IMR-90 (cell line): ENCODE measurements around the gene HDAC9. TPM values are rescaled to one million over a fixed set of nuclear protein-coding genes. Genes with fewer than 3 reads are reported as not detected.

Experiments
- ATAC-seq: fragments of 200-7000 bp; cut with Tn5 transposase; 2 replicates; pipeline ENCODE4 v1.9.1; 2020; ENCODE audit warnings: low read depth, mild to moderate bottlenecking, moderate library complexity
- BruUV-seq: library from RNA; stranded (reverse); fragments of 400-500 nt; replicated peaks from 2 replicates; lab custom pipeline; 2021; lab: Mats Ljungman, UMichigan
- CTCF ChIA-PET: fragments of 300-600 bp; formaldehyde crosslinking; extraction: SDS; loops from one replicate; lab custom pipeline; 2021; ENCODE audit warnings: antibody characterized with exemption; lab: Yijun Ruan, JAX
- POLR2A ChIA-PET: fragments of 300-600 bp; sonication (Branson Sonifier 250); formaldehyde crosslinking; loops from one replicate; lab custom pipeline; 2022; ENCODE audit warnings: antibody characterized with exemption; ENCODE audit not compliant: unreplicated experiment; lab: Charles Lee
- DNase-seq: peaks from one replicate; pipeline ENCODE4 v3.0.0; 2013
- H2AFZ ChIP-seq: replicated peaks from 2 replicates; pipeline ENCODE3; 2013; ENCODE audit warnings: low read length, mild to moderate bottlenecking; ENCODE audit not compliant: poor library complexity
- H2AK5ac ChIP-seq: 2 replicates; pipeline ENCODE4 v1.6.1; 2013; ENCODE audit warnings: low read depth, low read length, inconsistent platforms
- H2AK9ac ChIP-seq: replicated peaks from 2 replicates; pipeline ENCODE3; 2013; ENCODE audit warnings: mild to moderate bottlenecking, low read depth, low read length, moderate library complexity; ENCODE audit not compliant: poor library complexity
- H2BK120ac ChIP-seq: 2 replicates; pipeline ENCODE4 v1.6.1; 2013; ENCODE audit warnings: low read depth, low read length, inconsistent platforms
- H2BK15ac ChIP-seq: 3 replicates; pipeline ENCODE4 v1.6.1; 2013; ENCODE audit warnings: low read depth, low read length, inconsistent platforms
- H2BK20ac ChIP-seq: 2 replicates; pipeline ENCODE4 v1.6.1; 2013; ENCODE audit warnings: low read depth, mild to moderate bottlenecking, inconsistent platforms, low read length, moderate library complexity
- H2BK5ac ChIP-seq: 2 replicates; pipeline ENCODE4 v1.6.1; 2013; ENCODE audit warnings: mild to moderate bottlenecking, low read depth, low read length, inconsistent platforms; ENCODE audit not compliant: poor library complexity, severe bottlenecking
- H3K14ac ChIP-seq: replicated peaks from 2 replicates; pipeline ENCODE4 v1.6.1; 2013; ENCODE audit warnings: low read depth, low read length, inconsistent platforms
- H3K18ac ChIP-seq: 2 replicates; pipeline ENCODE4 v1.6.1; 2013; ENCODE audit warnings: low read depth, low read length, control low read depth
- H3K23ac ChIP-seq: 2 replicates; pipeline ENCODE4 v1.6.1; 2013; ENCODE audit warnings: low read depth, low read length, inconsistent platforms
- H3K27ac ChIP-seq: 2 replicates; pipeline ENCODE4 v1.5.1; 2013; ENCODE audit warnings: mild to moderate bottlenecking, control low read depth, low read length; ENCODE audit not compliant: insufficient read depth
- H3K27me3 ChIP-seq: 2 replicates; pipeline ENCODE4 v1.6.1; 2013; ENCODE audit warnings: low read length; ENCODE audit not compliant: control insufficient read depth, insufficient read depth
- H3K36me3 ChIP-seq: 2 replicates; pipeline ENCODE4 v1.6.1; 2013; ENCODE audit warnings: low read length, mixed read lengths; ENCODE audit not compliant: control insufficient read depth, insufficient read depth
- H3K4ac ChIP-seq: 2 replicates; pipeline ENCODE4 v1.6.1; 2013; ENCODE audit warnings: low read depth, low read length, inconsistent platforms
- H3K4me1 ChIP-seq: 2 replicates; pipeline ENCODE4 v1.6.1; 2013; ENCODE audit warnings: low read length, mixed read lengths; ENCODE audit not compliant: control insufficient read depth, insufficient read depth
- H3K4me2 ChIP-seq: 2 replicates; pipeline ENCODE4 v1.6.1; 2013; ENCODE audit warnings: low read depth, mild to moderate bottlenecking, control low read depth, low read length, moderate library complexity
- H3K4me3 ChIP-seq: 2 replicates; pipeline ENCODE4 v1.5.1; 2013; ENCODE audit warnings: low read depth, mild to moderate bottlenecking, control low read depth, low read length, moderate library complexity; ENCODE audit not compliant: insufficient read depth
- H3K56ac ChIP-seq: 2 replicates; pipeline ENCODE4 v1.6.1; 2013; ENCODE audit warnings: low read length, inconsistent platforms; ENCODE audit not compliant: insufficient read depth; ENCODE audit errors: extremely low read depth
- H3K79me1 ChIP-seq, 2 experiments: 2 replicates each; pipeline ENCODE4 v1.6.1; 2013; ENCODE audit warnings: low read length in 2 of 2, inconsistent platforms in 1 of 2, low read depth in 1 of 2
- H3K9ac ChIP-seq: 2 replicates; pipeline ENCODE4 v1.6.1; 2013; ENCODE audit warnings: low read depth, low read length, control low read depth
- H3K9me1 ChIP-seq: 2 replicates; pipeline ENCODE4 v1.6.1; 2013; ENCODE audit warnings: low read length, inconsistent platforms; ENCODE audit not compliant: insufficient read depth
- H3K9me3 ChIP-seq: 2 replicates; pipeline ENCODE4 v1.6.1; 2013; ENCODE audit warnings: low read length; ENCODE audit not compliant: control insufficient read depth, insufficient read depth
- H4K20me1 ChIP-seq: 2 replicates; pipeline ENCODE4 v1.6.1; 2013; ENCODE audit warnings: low read length, inconsistent platforms; ENCODE audit not compliant: insufficient read depth
- H4K5ac ChIP-seq: 2 replicates; pipeline ENCODE4 v1.6.1; 2013; ENCODE audit warnings: mild to moderate bottlenecking, low read depth, low read length, control low read depth
- H4K8ac ChIP-seq, 2 experiments: 2 replicates each; pipeline ENCODE4 v1.6.1; 2013; ENCODE audit warnings: low read depth in 2 of 2, low read length in 2 of 2, control low read depth in 1 of 2, inconsistent platforms in 1 of 2
- H4K91ac ChIP-seq: 2 replicates; pipeline ENCODE4 v1.6.1; 2013; ENCODE audit warnings: low read depth, low read length, inconsistent platforms; ENCODE audit not compliant: insufficient read depth
- BHLHE40 ChIP-seq: fragments of 150-350 bp; IDR thresholded peaks from 2 replicates; pipeline ENCODE4 v1.6.1; 2016; ENCODE audit warnings: mild to moderate bottlenecking, low read depth, low read length
- CEBPB ChIP-seq: IDR thresholded peaks from 2 replicates; pipeline ENCODE4 v1.6.1; 2012; ENCODE audit warnings: low read depth, low read length, improper control_type of control experiment
- CHD1 ChIP-seq: IDR thresholded peaks from 2 replicates; pipeline ENCODE4 v1.6.1; 2012; ENCODE audit warnings: low read depth, low read length, improper control_type of control experiment
- CTCF ChIP-seq: conservative IDR thresholded peaks from 2 replicates; pipeline ENCODE4 v1.5.1; 2012; ENCODE audit warnings: mild to moderate bottlenecking, low read depth, low read length, improper control_type of control experiment
- ELK1 ChIP-seq: fragments of 150-350 bp; IDR thresholded peaks from 2 replicates; pipeline ENCODE4 v1.6.1; 2016; ENCODE audit warnings: low read depth, mild to moderate bottlenecking, low read length, moderate library complexity, borderline replicate concordance
- FOS ChIP-seq: fragments of 150-350 bp; IDR thresholded peaks from 2 replicates; pipeline ENCODE4 v1.6.1; 2016; ENCODE audit warnings: low read depth, low read length
- MAFK ChIP-seq: IDR thresholded peaks from 2 replicates; pipeline ENCODE4 v1.6.1; 2012; ENCODE audit warnings: low read depth, low read length, improper control_type of control experiment
- MAZ ChIP-seq: IDR thresholded peaks from 2 replicates; pipeline ENCODE4 v1.6.1; 2012; ENCODE audit warnings: low read depth, mild to moderate bottlenecking, low read length, improper control_type of control experiment, moderate library complexity, borderline replicate concordance
- MXI1 ChIP-seq: IDR thresholded peaks from 2 replicates; pipeline ENCODE4 v1.6.1; 2012; ENCODE audit warnings: low read depth, mild to moderate bottlenecking, low read length, moderate library complexity, borderline replicate concordance
- NFE2L2 ChIP-seq: fragments of 150-350 bp; IDR thresholded peaks from 2 replicates; pipeline ENCODE4 v1.6.1; 2016; ENCODE audit warnings: low read depth, mild to moderate bottlenecking, low read length
- POLR2A ChIP-seq: IDR thresholded peaks from 2 replicates; pipeline ENCODE4 v1.6.1; 2012; ENCODE audit warnings: mild to moderate bottlenecking, low read depth, low read length
- RAD21 ChIP-seq: IDR thresholded peaks from 2 replicates; pipeline ENCODE4 v1.6.1; 2012; ENCODE audit warnings: low read length, improper control_type of control experiment
- RCOR1 ChIP-seq: IDR thresholded peaks from 2 replicates; pipeline ENCODE4 v1.6.1; 2012; ENCODE audit warnings: mild to moderate bottlenecking, low read length, improper control_type of control experiment; ENCODE audit not compliant: insufficient replicate concordance
- RFX5 ChIP-seq: IDR thresholded peaks from 2 replicates; pipeline ENCODE4 v1.8.0; 2012; ENCODE audit warnings: low read depth, mild to moderate bottlenecking, low read length, moderate library complexity
- SMC3 ChIP-seq: fragments of 150-350 bp; IDR thresholded peaks from 2 replicates; pipeline ENCODE4 v1.6.1; 2016; ENCODE audit warnings: low read depth, mild to moderate bottlenecking, antibody characterized with exemption, low read length, moderate library complexity
- USF2 ChIP-seq: fragments of 150-350 bp; IDR thresholded peaks from 2 replicates; pipeline ENCODE4 v1.6.1; 2017; ENCODE audit warnings: mild to moderate bottlenecking, antibody characterized with exemption, low read length, low read depth
- WGBS, 2 experiments: methylation state at CpG; one replicate each; pipeline versions ENCODE4 v1.1.5 to v1.1.7; 2013; ENCODE audit warnings: missing lambda C conversion rate in 2 of 2; ENCODE audit not compliant: insufficient read length in 1 of 2; ENCODE audit errors: extremely low coverage in 2 of 2; 5-methylcytosine and 5-hydroxymethylcytosine counted together
- dilution Hi-C: fragments of 300-500 bp; cut with HindIII; formaldehyde crosslinking; loops from one replicate; pipeline ENCODE4 v1.14.3; 2018; ENCODE audit warnings: low sequenced_read_pairs; ENCODE audit not compliant: unreplicated experiment
- in situ Hi-C: fragments of 300-500 bp; cut with MboI; formaldehyde crosslinking; loops from 3 replicates; pipeline ENCODE4 v1.14.3; 2019; ENCODE audit warnings: low sequenced_read_pairs, inconsistent platforms, mixed read lengths
- intact Hi-C: fragments of 100-400 bp; cut with micrococcal nuclease; formaldehyde crosslinking; loops from 2 replicates; pipeline ENCODE4 v1.10.0; 2022
- polyA plus RNA-seq, 3 experiments: library from polyadenylated mRNA; depleted of rRNA; stranded (reverse); fragments of >200 nt; gene quantifications; 2 replicates each; pipeline ENCODE4 v1.2.3, GENCODE V29; 2012; ENCODE audit warnings: low replicate concordance in 1 of 3
- total RNA-seq: library from RNA; depleted of rRNA; stranded (reverse); fragments of >200 nt; gene quantifications from 2 replicates; pipeline ENCODE4 v1.2.3, GENCODE V29; 2012

HDAC9 gene
- total and polyA plus RNA-seq, 2 of the 4 experiments (the other 2 are of a cell fraction), result 4.3 to 24.7 TPM

GRCh38 chr7:18806177-18806576 is 310.6 kb downstream of the HDAC9 start:
- no TSS peak for BruUV-seq
- Histone ChIP-seq H2AFZ (no peak overlapping the region), H2BK120ac (no peak overlapping the region)

More at GRCh38 chr7:18806177-18806576, 310.6 kb downstream of the HDAC9 start:
- H3K27me3 ChIP-seq, result no peaks in the 10 kb centered on the region
- ATAC-seq, result no peak
- TF ChIP-seq MXI1 (no peak), CTCF (no peak), USF2 (no peak), MAZ (no peak), BHLHE40 (no peak), SMC3 (no peak), RCOR1 (no peak), MAFK (no peak), CEBPB (no peak), NFE2L2 (no peak), ELK1 (no peak), RAD21 (no peak), RFX5 (no peak), FOS (no peak), CHD1 (no peak), POLR2A (no peak)
- intact Hi-C loops (no loop called here), in situ Hi-C loops (no loop called here), dilution Hi-C loops (no loop called here)
- H2BK15ac ChIP-seq, result no peak overlapping the region
- no peak overlapping the region for H3K9ac ChIP-seq
- no peak overlapping the region for H2AK5ac ChIP-seq
- 83% methylated on average over 1 of the region's 2 CpGs; no CpG with 5 or more reads in 1 of the 2 experiments for WGBS, 2 experiments
- H3K4ac ChIP-seq, result no peak overlapping the region
- DNase-seq, result no peak
- H3K27ac ChIP-seq, result no peak overlapping the region
- H2BK5ac ChIP-seq, result no peak overlapping the region
- H3K14ac ChIP-seq, result no peak overlapping the region
- H3K4me2 ChIP-seq, result no peak overlapping the region
- H3K9me1 ChIP-seq, result no peaks in the 10 kb centered on the region
- ChIA-PET POLR2A (no interaction called here), CTCF (no interaction called here)
- no peak overlapping the region for H2AK9ac ChIP-seq
- H3K9me3 ChIP-seq, result no peaks in the 10 kb centered on the region
- H3K18ac ChIP-seq, result no peak overlapping the region
- no peak overlapping the region for H3K4me3 ChIP-seq
- no peak overlapping the region for H3K56ac ChIP-seq
- no peak overlapping the region for H2BK20ac ChIP-seq
- no peak overlapping the region for H4K91ac ChIP-seq
- no peaks in the 10 kb centered on the region for H4K20me1 ChIP-seq
- no peak overlapping the region for H3K23ac ChIP-seq
- H3K79me1 ChIP-seq, result no peaks in the 10 kb centered on the region
- no peaks in the 10 kb centered on the region for H3K36me3 ChIP-seq
- no peaks in the 10 kb centered on the region for H3K4me1 ChIP-seq
- no peak overlapping the region for H4K8ac ChIP-seq
- no peak overlapping the region for H4K5ac ChIP-seq
